HEK293T (cell line): ENCODE results near the gene HS6ST2.

Experiments used
- CTCF ChIA-PET: fragments of 350-600 bp; formaldehyde crosslinking; extraction: SDS; loops from one replicate; lab custom pipeline; 2021; ENCODE audit warnings: antibody characterized with exemption, inconsistent platforms; lab: Yijun Ruan, JAX
- POLR2A ChIA-PET: fragments of 350-600 bp; formaldehyde crosslinking; extraction: SDS; loops from one replicate; lab custom pipeline; 2020; ENCODE audit warnings: antibody characterized with exemption, inconsistent platforms; lab: Yijun Ruan, JAX
- DNase-seq: peaks from one replicate; pipeline ENCODE4 v3.0.0; 2012; ENCODE audit warnings: mixed read lengths; ENCODE audit errors: extremely low spot score
- ARNT ChIP-seq: fragments of 450-650 bp; IDR thresholded peaks from 2 replicates; pipeline ENCODE4 v1.6.1; 2017; ENCODE audit warnings: mild to moderate bottlenecking
- BHLHE40 ChIP-seq: fragments of 450-650 bp; IDR thresholded peaks from 2 replicates; pipeline ENCODE4 v1.6.1; 2016; ENCODE audit warnings: mild to moderate bottlenecking, moderate library complexity, borderline replicate concordance
- CTBP1 ChIP-seq: fragments of 450-650 bp; IDR thresholded peaks from 2 replicates; pipeline ENCODE4 v1.6.1; 2016; ENCODE audit warnings: borderline replicate concordance
- ELF4 ChIP-seq: fragments of 450-650 bp; IDR thresholded peaks from 2 replicates; pipeline ENCODE4 v1.6.1; 2017; ENCODE audit warnings: antibody characterized with exemption
- FOXA1 ChIP-seq: fragments of 450-650 bp; IDR thresholded peaks from 2 replicates; pipeline ENCODE4 v1.6.1; 2016; ENCODE audit warnings: mild to moderate bottlenecking
- FOXK2 ChIP-seq: fragments of 450-650 bp; IDR thresholded peaks from 2 replicates; pipeline ENCODE4 v1.6.1; 2016; ENCODE audit warnings: mild to moderate bottlenecking
- FOXM1 ChIP-seq: fragments of 450-650 bp; IDR thresholded peaks from 2 replicates; pipeline ENCODE4 v1.6.1; 2017; ENCODE audit warnings: mild to moderate bottlenecking, borderline replicate concordance
- HDGF ChIP-seq: fragments of 450-650 bp; IDR thresholded peaks from 2 replicates; pipeline ENCODE4 v1.6.1; 2017; ENCODE audit warnings: antibody characterized with exemption, borderline replicate concordance
- L3MBTL2 ChIP-seq: fragments of 450-650 bp; conservative IDR thresholded peaks from 2 replicates; pipeline ENCODE4 v1.6.1; 2016; ENCODE audit warnings: mild to moderate bottlenecking
- LEF1 ChIP-seq: fragments of 450-650 bp; IDR thresholded peaks from 2 replicates; pipeline ENCODE4 v1.6.1; 2017; ENCODE audit warnings: mild to moderate bottlenecking, borderline replicate concordance
- NFRKB ChIP-seq: fragments of 450-650 bp; IDR thresholded peaks from 2 replicates; pipeline ENCODE4 v1.6.1; 2016; ENCODE audit warnings: mild to moderate bottlenecking, moderate library complexity
- PKNOX1 ChIP-seq: fragments of 450-650 bp; IDR thresholded peaks from 2 replicates; pipeline ENCODE4 v1.6.1; 2016
- SP1 ChIP-seq: fragments of 450-650 bp; IDR thresholded peaks from 2 replicates; pipeline ENCODE4 v1.6.1; 2017
- SUZ12 ChIP-seq: fragments of 450-650 bp; IDR thresholded peaks from 2 replicates; pipeline ENCODE4 v1.6.1; 2016; ENCODE audit warnings: mild to moderate bottlenecking
- TARDBP ChIP-seq: fragments of 450-650 bp; IDR thresholded peaks from 2 replicates; pipeline ENCODE4 v1.6.1; 2016
- ZNF384 ChIP-seq: fragments of 450-650 bp; IDR thresholded peaks from 2 replicates; pipeline ENCODE4 v1.6.1; 2016

HS6ST2 gene

GRCh38 chrX:132749406-132749805 lies 209.0 kb downstream of the HS6ST2 start:
- no peak for DNase-seq
- ChIA-PET CTCF (interaction anchor here (0.6 kb wide), 2 partner anchors 9 to 1972 kb away, joined by 3 read pairs; no protein-coding TSS in a partner anchor), POLR2A (no interaction called here)
- no peak for TF ChIP-seq ARNT
- no peak for TF ChIP-seq CTBP1
- TF ChIP-seq ELF4 = no peak
- TF ChIP-seq SP1 = no peak
- TF ChIP-seq SUZ12 = no peak
- TF ChIP-seq FOXM1 = no peak
- TF ChIP-seq HDGF = no peak
- TF ChIP-seq LEF1 = no peak
- no peak for TF ChIP-seq PKNOX1
- no peak for TF ChIP-seq L3MBTL2
- TF ChIP-seq BHLHE40 = no peak
- TF ChIP-seq NFRKB = no peak
- no peak for TF ChIP-seq TARDBP
- no peak for TF ChIP-seq ZNF384
- TF ChIP-seq FOXA1 = no peak
- no peak for TF ChIP-seq FOXK2

- CTCF ChIA-PET = no interaction called here
- TF ChIP-seq ARNT = no peak
- TF ChIP-seq HDGF = no peak
- TF ChIP-seq CTBP1 = no peak
- TF ChIP-seq TARDBP = no peak
- TF ChIP-seq SUZ12 = no peak
- no peak for TF ChIP-seq ELF4
- no peak for TF ChIP-seq LEF1
- no peak for TF ChIP-seq PKNOX1
- TF ChIP-seq SP1 = no peak
- no peak for TF ChIP-seq ZNF384
- TF ChIP-seq FOXM1 = no peak
- no peak for TF ChIP-seq FOXK2
- TF ChIP-seq NFRKB = no peak
- no peak for TF ChIP-seq FOXA1
- TF ChIP-seq BHLHE40 = no peak
- no peak for TF ChIP-seq L3MBTL2
- DNase-seq = no peak
- POLR2A ChIA-PET = no interaction called here
Observed at GRCh38 chrX:132748909-132749308, 209.5 kb downstream of the HS6ST2 start.

GRCh38 chrX:132748268-132748667 lies 210.2 kb downstream of the HS6ST2 start:
- no peak for TF ChIP-seq SP1
- no peak for TF ChIP-seq FOXK2
- TF ChIP-seq SUZ12 = no peak
- no peak for TF ChIP-seq PKNOX1
- no peak for TF ChIP-seq HDGF
- no peak for TF ChIP-seq NFRKB
- TF ChIP-seq L3MBTL2 = no peak
- no peak for TF ChIP-seq ELF4
- TF ChIP-seq CTBP1 = no peak
- no peak for TF ChIP-seq ARNT
- TF ChIP-seq FOXM1 = no peak
- TF ChIP-seq LEF1 = no peak
- no peak for TF ChIP-seq TARDBP
- TF ChIP-seq BHLHE40 = no peak
- TF ChIP-seq FOXA1 = no peak
- no peak for DNase-seq
- POLR2A ChIA-PET = no interaction called here
- CTCF ChIA-PET = no interaction called here

DNA sequence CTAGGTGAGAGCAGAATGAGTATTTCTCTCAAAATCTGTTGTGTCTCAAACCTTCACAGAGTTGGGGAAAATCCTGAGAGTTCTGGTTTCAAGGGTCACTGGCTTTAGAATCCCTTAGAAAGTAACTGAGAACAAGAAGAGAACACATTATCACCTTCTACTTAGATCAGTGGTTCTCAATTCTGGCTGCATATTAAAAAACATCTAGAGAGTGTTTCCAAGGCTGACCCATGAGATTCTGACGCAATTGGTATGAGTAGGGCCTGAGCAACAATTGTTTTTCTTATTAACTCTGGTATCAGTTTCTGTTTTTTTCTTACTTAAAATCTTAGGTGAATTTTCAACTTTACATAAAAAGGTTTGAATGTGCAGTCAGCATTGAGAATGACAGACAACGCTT lies 212.8 kb downstream of the HS6ST2 start:
- ChIA-PET POLR2A (no interaction called here), CTCF (no interaction called here)
- TF ChIP-seq HDGF = no peak
- no peak for TF ChIP-seq CTBP1
- no peak for TF ChIP-seq ARNT
- TF ChIP-seq SP1 = no peak
- TF ChIP-seq LEF1 = no peak
- TF ChIP-seq FOXM1 = no peak
- TF ChIP-seq L3MBTL2 = no peak
- DNase-seq = no peak

GRCh38 chrX:132744470-132744869 lies 214.0 kb downstream of the HS6ST2 start:
- ChIA-PET POLR2A (no interaction called here), CTCF (interaction anchor here (0.8 kb wide), 1 partner anchor 205 kb away, joined by 3 read pairs; no protein-coding TSS in a partner anchor)
- no peak for TF ChIP-seq L3MBTL2
- no peak for TF ChIP-seq CTBP1
- TF ChIP-seq HDGF = no peak
- TF ChIP-seq PKNOX1 = peak; percentile 33; the same call in 1 of the 2 replicates
- DNase-seq = no peak

GRCh38 chrX:132743086-132743485 lies 215.3 kb downstream of the HS6ST2 start:
- POLR2A ChIA-PET = no interaction called here
- TF ChIP-seq HDGF = no peak
- DNase-seq = no peak
- CTCF ChIA-PET = no interaction called here
